Dendritic cell treated with granulocyte-macrophage colony-stimulating factor and Interleukin-4, amounts not matched to agents 40 ng/mL and 50 ng/mL, for 4 days (primary cell): ENCODE results near the gene DTWD1.
"Not testable (repeated sequence)": the region's sequence is repeated elsewhere in the genome, so short reads cannot be mapped to it uniquely, and the experiment has no call there.

Experiments used
- H3K27ac Mint-ChIP-seq: one replicate; pipeline ENCODE4 v1.8.0; 2022; ENCODE audit warnings: mild to moderate bottlenecking, mixed read lengths
- H3K27me3 Mint-ChIP-seq: one replicate; pipeline ENCODE4 v1.8.0; 2022; ENCODE audit warnings: mild to moderate bottlenecking, mixed read lengths
- H3K36me3 Mint-ChIP-seq: one replicate; pipeline ENCODE4 v1.8.0; 2022; ENCODE audit warnings: low read depth, mixed read lengths
- H3K4me1 Mint-ChIP-seq: one replicate; pipeline ENCODE4 v1.8.0; 2022; ENCODE audit warnings: low read depth, mixed read lengths
- H3K4me3 Mint-ChIP-seq: one replicate; pipeline ENCODE4 v1.8.0; 2022; ENCODE audit warnings: mild to moderate bottlenecking, moderate library complexity, mixed read lengths
- H3K9me3 Mint-ChIP-seq: one replicate; pipeline ENCODE4 v1.8.0; 2022; ENCODE audit warnings: mixed read lengths
- intact Hi-C: fragments of 100-400 bp; cut with micrococcal nuclease; formaldehyde crosslinking; loops from one replicate; pipeline ENCODE4 v1.15.0; 2022

Gene DTWD1

GRCh38 chr15:49666486-49666885 lies 45.6 kb downstream of the DTWD1 start:
- H3K36me3 Mint-ChIP-seq, intact Hi-C loops, H3K4me3 Mint-ChIP-seq, H3K9me3 Mint-ChIP-seq, H3K27ac Mint-ChIP-seq, H3K27me3 Mint-ChIP-seq, H3K4me1 Mint-ChIP-seq: not testable (repeated sequence)

GRCh38 chr15:49669288-49669687 lies 48.4 kb downstream of the DTWD1 start:
- Mint-ChIP-seq H3K27ac (no peak overlapping the region), H3K4me3 (no peak overlapping the region), H3K4me1 (peaks cover 5% of the 10 kb centered on the region), H3K9me3 (no peaks in the 10 kb centered on the region), H3K36me3 (no peaks in the 10 kb centered on the region), H3K27me3 (no peaks in the 10 kb centered on the region)
- intact Hi-C loops = no loop called here

GRCh38 chr15:49673861-49674260 lies 53.0 kb downstream of the DTWD1 start:
- no peak overlapping the region for H3K4me3 Mint-ChIP-seq
- no peaks in the 10 kb centered on the region for H3K36me3 Mint-ChIP-seq
- no peak overlapping the region for H3K27ac Mint-ChIP-seq
- no peaks in the 10 kb centered on the region for H3K9me3 Mint-ChIP-seq
- no peaks in the 10 kb centered on the region for H3K4me1 Mint-ChIP-seq
- intact Hi-C loops = no loop called here
- H3K27me3 Mint-ChIP-seq = no peaks in the 10 kb centered on the region

GRCh38 chr15:49674370-49674769 lies 53.5 kb downstream of the DTWD1 start:
- H3K27ac Mint-ChIP-seq = no peak overlapping the region
- H3K27me3 Mint-ChIP-seq = no peaks in the 10 kb centered on the region
- intact Hi-C loops = no loop called here
- H3K4me3 Mint-ChIP-seq = no peak overlapping the region
- no peaks in the 10 kb centered on the region for H3K9me3 Mint-ChIP-seq
- no peaks in the 10 kb centered on the region for H3K4me1 Mint-ChIP-seq
- no peaks in the 10 kb centered on the region for H3K36me3 Mint-ChIP-seq

- no peak overlapping the region for H3K27ac Mint-ChIP-seq
- H3K9me3 Mint-ChIP-seq = no peaks in the 10 kb centered on the region
- intact Hi-C loops = no loop called here
These were observed 54.2 kb downstream of the DTWD1 start for GRCh38 chr15:49675041-49675440.

GRCh38 chr15:49678655-49679054 lies 57.8 kb downstream of the DTWD1 start:
- H3K27ac Mint-ChIP-seq = no peak overlapping the region
- no peak overlapping the region for H3K4me3 Mint-ChIP-seq
- intact Hi-C loops = no loop called here

More at GRCh38 chr15:49675041-49675440, 54.2 kb downstream of the DTWD1 start:
- Mint-ChIP-seq H3K27me3 (no peaks in the 10 kb centered on the region), H3K4me1 (no peaks in the 10 kb centered on the region), H3K36me3 (no peaks in the 10 kb centered on the region), H3K4me3 (no peak overlapping the region)

GRCh38 chr15:49686599-49686998 lies 65.8 kb downstream of the DTWD1 start:
- no peak overlapping the region for H3K27ac Mint-ChIP-seq
- H3K4me3 Mint-ChIP-seq = no peak overlapping the region
- intact Hi-C loops = no loop called here
- H3K4me1 Mint-ChIP-seq = no peaks in the 10 kb centered on the region
- H3K9me3 Mint-ChIP-seq = no peaks in the 10 kb centered on the region
- H3K27me3 Mint-ChIP-seq = no peaks in the 10 kb centered on the region
- H3K36me3 Mint-ChIP-seq = no peaks in the 10 kb centered on the region

More at GRCh38 chr15:49678655-49679054, 57.8 kb downstream of the DTWD1 start:
- no peaks in the 10 kb centered on the region for H3K4me1 Mint-ChIP-seq
- H3K27me3 Mint-ChIP-seq = no peaks in the 10 kb centered on the region
- H3K36me3 Mint-ChIP-seq = no peaks in the 10 kb centered on the region
- H3K9me3 Mint-ChIP-seq = no peaks in the 10 kb centered on the region

- Mint-ChIP-seq H3K27me3 (no peaks in the 10 kb centered on the region), H3K27ac (no peak overlapping the region), H3K9me3 (no peaks in the 10 kb centered on the region), H3K4me1 (peaks cover 6% of the 10 kb centered on the region), H3K4me3 (no peak overlapping the region), H3K36me3 (no peaks in the 10 kb centered on the region)
- intact Hi-C loops = no loop called here
These were observed 67.4 kb downstream of the DTWD1 start for GRCh38 chr15:49688135-49688790.

- Mint-ChIP-seq H3K27me3 (no peaks in the 10 kb centered on the region), H3K36me3 (no peaks in the 10 kb centered on the region), H3K4me1 (peaks cover 6% of the 10 kb centered on the region), H3K27ac (no peak overlapping the region), H3K9me3 (no peaks in the 10 kb centered on the region), H3K4me3 (no peak overlapping the region)
- intact Hi-C loops = no loop called here
These were observed 71.8 kb downstream of the DTWD1 start for GRCh38 chr15:49692514-49693090.

GRCh38 chr15:49693498-49693897 lies 72.7 kb downstream of the DTWD1 start:
- Mint-ChIP-seq H3K36me3 (no peaks in the 10 kb centered on the region), H3K4me1 (peaks cover 6% of the 10 kb centered on the region), H3K4me3 (no peak overlapping the region), H3K27me3 (no peaks in the 10 kb centered on the region), H3K27ac (no peak overlapping the region), H3K9me3 (no peaks in the 10 kb centered on the region)
- intact Hi-C loops = no loop called here

GRCh38 chr15:49696433-49696832 lies 75.6 kb downstream of the DTWD1 start:
- no peaks in the 10 kb centered on the region for H3K9me3 Mint-ChIP-seq
- peaks cover 6% of the 10 kb centered on the region for H3K4me1 Mint-ChIP-seq
- no peaks in the 10 kb centered on the region for H3K36me3 Mint-ChIP-seq
- H3K4me3 Mint-ChIP-seq = no peak overlapping the region
- no peak overlapping the region for H3K27ac Mint-ChIP-seq
- no peaks in the 10 kb centered on the region for H3K27me3 Mint-ChIP-seq
- intact Hi-C loops = no loop called here

GRCh38 chr15:49697121-49697520 lies 76.3 kb downstream of the DTWD1 start:
- Mint-ChIP-seq H3K4me1 (peaks cover 6% of the 10 kb centered on the region), H3K9me3 (no peaks in the 10 kb centered on the region), H3K27ac (no peak overlapping the region), H3K4me3 (no peak overlapping the region), H3K36me3 (no peaks in the 10 kb centered on the region), H3K27me3 (no peaks in the 10 kb centered on the region)
- intact Hi-C loops = no loop called here

- H3K27ac Mint-ChIP-seq, H3K4me3 Mint-ChIP-seq, H3K9me3 Mint-ChIP-seq, H3K27me3 Mint-ChIP-seq, H3K36me3 Mint-ChIP-seq, intact Hi-C loops, H3K4me1 Mint-ChIP-seq: not testable (repeated sequence)
These were observed 82.1 kb downstream of the DTWD1 start for GRCh38 chr15:49702982-49703381.
